ENCODE results near the gene ADIPOR2.
"Not testable (repeated sequence)": the region's sequence is repeated elsewhere in the genome, so short reads cannot be mapped to it uniquely, and the experiment has no call there.

The ADIPOR2 gene

GRCh38 chr12:1815814-1816729, 125.2 kb downstream of the ADIPOR2 start:
- DNase-seq = no peak

- no peak for DNase-seq
Measured at GRCh38 chr12:1816730-1817348, 126.0 kb downstream of the ADIPOR2 start.

- not testable (repeated sequence) for DNase-seq
Measured at GRCh38 chr12:1817928-1818327, 127.1 kb downstream of the ADIPOR2 start.

- no peak for DNase-seq
Measured at GRCh38 chr12:1819050-1819449, 128.2 kb downstream of the ADIPOR2 start.

GRCh38 chr12:1819571-1819970, 128.7 kb downstream of the ADIPOR2 start:
- DNase-seq = no peak

GRCh38 chr12:1820191-1820895, 129.5 kb downstream of the ADIPOR2 start, which contains the start of gene LRTM2:
TSS of gene LRTM2 (plus strand) at chr12:1820565. CDS start at chr12:1828149, 7,584 bp downstream.
- no peak for DNase-seq

- no peak for DNase-seq
Measured at GRCh38 chr12:1820896-1821291, 130.0 kb downstream of the ADIPOR2 start.

GRCh38 chr12:1821805-1822204, 130.9 kb downstream of the ADIPOR2 start:
- DNase-seq = no peak

- DNase-seq = no peak
Measured at GRCh38 chr12:1822699-1823098, 131.8 kb downstream of the ADIPOR2 start.

- DNase-seq = no peak
Measured at GRCh38 chr12:1823237-1823636, 132.4 kb downstream of the ADIPOR2 start.

- no peak for DNase-seq
Measured at GRCh38 chr12:1825382-1826102, 134.7 kb downstream of the ADIPOR2 start.

- DNase-seq = no peak
Measured at GRCh38 chr12:1826401-1826800, 135.5 kb downstream of the ADIPOR2 start.

GRCh38 chr12:1826867-1827705, 136.2 kb downstream of the ADIPOR2 start:
- no peak for DNase-seq

GRCh38 chr12:1827826-1828805, 137.2 kb downstream of the ADIPOR2 start:
- no peak for DNase-seq

GRCh38 chr12:1828856-1829255, 138.0 kb downstream of the ADIPOR2 start:
- DNase-seq = no peak

- DNase-seq = no peak
Measured at GRCh38 chr12:1829306-1829900, 138.5 kb downstream of the ADIPOR2 start.

GRCh38 chr12:1830401-1830845, 139.6 kb downstream of the ADIPOR2 start:
- no peak for DNase-seq

- no peak for DNase-seq
Measured at GRCh38 chr12:1830981-1831963, 140.4 kb downstream of the ADIPOR2 start.
